NCI-H1417 (cell line): ENCODE results near the gene LRP3.
"Not testable (repeated sequence)": the region's sequence is repeated elsewhere in the genome, so short reads cannot be mapped to it uniquely, and the experiment has no call there.

Source experiments
- DNase-seq, 3 experiments: peaks; one replicate each; lab custom pipeline; 2025; lab: John Stamatoyannopoulos, UW

The LRP3 gene

DNA sequence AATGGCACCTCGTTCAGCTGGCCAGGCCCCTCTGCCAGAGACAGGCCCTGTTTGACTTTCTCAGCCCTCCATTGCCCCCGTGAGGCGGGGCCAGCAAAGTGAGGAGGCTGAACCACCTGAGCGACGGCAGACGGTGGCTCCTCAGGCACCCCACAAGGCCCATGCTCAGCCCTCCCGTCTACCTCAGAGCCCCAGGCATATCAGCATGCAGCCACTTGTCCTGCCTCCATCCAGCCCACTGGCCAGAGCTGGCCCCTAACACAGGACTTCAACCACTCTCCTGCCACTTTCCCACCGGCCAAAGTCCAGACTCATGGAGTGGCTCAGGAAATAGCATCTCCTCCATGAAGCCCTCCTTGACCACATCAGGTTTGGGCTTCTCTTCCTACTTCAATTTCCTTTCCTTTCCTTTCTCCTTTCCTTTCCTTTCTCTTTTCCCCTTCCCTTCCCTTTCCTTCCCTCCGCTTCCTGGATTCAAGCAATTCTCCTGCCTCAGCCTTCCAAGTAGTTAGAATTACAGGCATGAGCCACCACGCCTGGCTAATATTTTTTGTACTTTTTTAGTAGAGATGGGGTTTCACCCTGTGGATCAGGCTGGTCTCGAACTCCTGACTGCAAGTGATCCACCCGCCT, 22.2 kb downstream of the LRP3 start:
- no peak for DNase-seq

DNA sequence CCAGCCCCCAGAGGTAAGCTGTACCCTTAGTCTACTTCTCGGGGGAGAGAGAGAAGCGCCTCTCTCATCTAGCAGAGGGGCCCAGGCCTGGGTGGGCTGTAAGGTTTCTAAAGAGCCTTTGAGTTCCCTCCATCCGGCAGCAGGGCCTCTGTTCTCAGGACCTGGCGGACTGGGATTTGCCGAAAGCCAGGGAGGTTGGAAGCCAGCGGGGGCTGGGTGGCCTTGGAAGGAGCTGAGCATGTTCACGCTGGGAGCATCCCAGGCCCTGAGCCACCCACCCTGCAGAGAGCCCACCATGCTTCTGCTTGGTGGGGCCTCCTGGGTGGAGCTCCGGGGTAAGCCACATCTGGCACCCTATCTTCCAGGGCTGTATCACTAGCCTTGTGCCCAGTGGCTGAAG, 23.8 kb downstream of the LRP3 start:
- DNase-seq: no peak

DNA sequence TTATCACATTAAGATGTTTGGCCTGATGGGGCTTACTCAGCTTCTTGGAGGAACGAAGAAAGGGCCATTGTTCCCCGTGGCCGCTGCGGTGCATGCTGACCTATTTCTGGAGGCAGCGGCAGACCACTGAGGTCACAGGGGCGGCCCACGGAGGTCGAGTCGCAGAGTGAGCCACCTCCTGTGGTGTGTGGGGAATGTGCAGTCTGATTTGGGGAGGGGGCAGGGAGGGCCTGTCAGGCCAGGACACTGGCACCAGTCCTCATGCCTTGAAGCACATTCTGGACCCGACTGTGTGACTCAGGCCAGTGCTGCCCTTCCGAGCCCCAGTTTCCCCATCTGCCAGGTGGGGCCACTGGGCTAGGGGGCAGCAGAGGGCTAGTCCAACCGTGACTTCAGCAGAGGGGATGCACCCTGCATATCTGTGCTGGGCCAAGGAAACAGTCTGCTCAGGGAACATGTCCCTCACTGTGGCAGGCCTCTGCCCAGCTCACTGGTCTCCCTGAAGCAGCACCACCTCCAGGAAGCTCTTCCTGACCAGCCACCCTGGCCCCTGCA, 25.2 kb downstream of the LRP3 start:
- no peak for DNase-seq

DNA sequence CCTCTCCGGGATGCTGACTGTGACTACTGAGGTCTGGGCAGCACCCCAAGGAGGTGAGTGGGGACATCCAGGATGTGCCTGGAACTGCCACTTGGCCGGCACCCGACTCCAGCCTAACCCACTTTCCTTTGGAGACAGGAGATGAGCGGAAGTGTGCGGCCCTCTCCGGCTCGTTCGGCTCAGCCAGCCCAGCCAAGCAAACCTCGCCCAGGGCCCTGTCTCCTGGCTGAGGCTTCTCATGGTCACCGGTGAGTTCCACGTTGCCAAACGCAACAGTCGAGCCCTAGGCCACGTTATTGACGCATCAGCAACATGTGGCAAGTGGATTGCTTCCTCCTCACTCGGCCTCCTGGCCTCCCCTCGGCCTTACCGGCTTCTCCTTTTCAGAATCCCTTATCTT, 26.0 kb downstream of the LRP3 start:
- DNase-seq: no peak

DNA sequence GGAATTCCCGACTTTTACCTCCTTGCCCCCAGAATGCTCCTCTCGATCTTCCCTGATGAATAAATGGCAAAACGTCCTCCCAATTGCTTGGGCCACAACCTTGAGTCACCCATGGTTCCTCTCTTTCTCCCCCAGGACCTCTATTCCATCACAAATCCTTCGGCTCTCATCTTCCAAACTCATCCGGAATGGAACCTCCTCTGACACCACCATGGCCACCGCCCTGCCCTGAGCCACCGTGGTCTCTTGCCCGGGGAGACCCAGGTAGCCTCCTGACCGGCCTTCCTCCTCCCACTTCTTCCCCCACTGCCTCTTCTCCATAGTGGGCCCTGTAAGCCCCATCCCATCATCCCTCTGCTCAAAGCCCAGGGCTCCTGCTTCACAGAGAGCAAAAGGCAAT, 26.6 kb downstream of the LRP3 start:
- DNase-seq: no peak

DNA sequence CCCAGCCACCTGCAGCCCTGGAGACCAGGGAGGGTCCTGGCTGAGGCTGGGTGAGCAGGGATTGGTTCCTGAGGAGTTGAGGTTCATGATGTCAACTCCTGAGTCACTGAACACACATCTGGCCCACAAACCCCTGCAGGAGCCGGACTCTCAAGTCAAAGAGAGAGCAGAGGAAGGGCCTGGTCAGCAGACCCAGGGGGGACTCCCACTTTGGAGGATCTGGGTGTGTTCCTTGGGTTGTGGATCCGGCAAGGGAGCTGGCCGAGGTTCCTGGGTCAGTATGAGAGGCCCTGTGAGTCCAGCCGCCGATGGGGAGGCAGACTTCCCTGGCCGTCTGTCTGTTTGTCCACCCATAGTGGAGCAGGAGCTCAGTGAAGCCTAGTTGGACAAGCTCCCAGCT, 27.5 kb downstream of the LRP3 start:
- no peak for DNase-seq

DNA sequence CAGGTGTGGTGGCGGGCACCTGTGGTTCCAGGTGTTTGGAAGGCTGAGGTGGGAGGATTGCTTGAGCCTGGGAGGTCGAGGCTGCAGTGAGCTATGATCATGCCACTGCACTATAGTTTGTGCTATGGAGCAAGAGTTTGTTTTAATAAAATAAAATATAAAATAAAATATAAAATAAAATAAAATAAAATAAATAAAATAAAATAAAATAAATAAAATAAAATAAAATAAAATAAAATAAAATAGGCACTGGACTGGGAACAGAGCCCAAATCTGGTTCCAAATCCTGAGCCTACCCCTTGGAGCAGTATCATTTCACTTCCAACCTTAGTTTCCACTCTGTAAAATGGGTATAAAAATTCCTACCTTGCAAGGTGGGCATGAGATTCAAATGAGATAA, 28.1 kb downstream of the LRP3 start:
- DNase-seq: not testable (repeated sequence)

DNA sequence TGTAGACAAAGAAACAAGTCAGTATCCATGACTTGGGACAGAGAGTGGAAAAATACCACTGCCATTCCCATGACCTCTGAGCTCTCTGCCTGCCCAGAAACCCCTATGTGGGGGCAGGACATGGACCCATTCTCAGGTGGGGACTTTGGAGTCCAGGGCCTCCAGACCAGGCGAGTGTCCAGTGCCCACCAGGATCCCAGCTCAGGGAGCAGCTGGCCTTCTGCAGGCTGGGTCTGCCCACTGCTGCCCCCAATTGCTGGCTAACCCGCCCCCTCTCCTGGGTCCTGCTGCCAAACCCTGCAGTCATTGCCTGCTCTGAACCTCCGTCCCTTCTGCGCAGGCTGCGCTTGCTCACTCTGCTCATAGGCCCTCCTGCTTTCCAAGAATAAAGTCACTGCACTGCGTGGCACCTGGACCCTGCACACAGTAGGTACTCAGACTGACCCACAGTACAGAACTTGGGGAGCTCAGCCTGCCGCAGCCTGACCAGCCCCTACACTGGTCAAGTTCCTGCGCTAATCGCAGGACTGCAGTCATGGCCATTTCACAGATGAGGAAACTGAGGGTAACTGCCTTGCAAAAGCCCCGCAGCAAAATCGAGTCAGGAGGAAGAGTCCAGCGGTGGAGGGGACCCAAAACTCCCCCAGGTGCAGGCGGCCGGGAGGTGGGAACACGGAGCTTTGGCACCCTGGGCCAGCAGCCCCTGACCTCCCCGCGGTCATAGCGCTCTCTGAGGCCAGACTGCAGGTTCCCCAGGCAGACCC, 30.7 kb downstream of the LRP3 start:
- no peak for DNase-seq

DNA sequence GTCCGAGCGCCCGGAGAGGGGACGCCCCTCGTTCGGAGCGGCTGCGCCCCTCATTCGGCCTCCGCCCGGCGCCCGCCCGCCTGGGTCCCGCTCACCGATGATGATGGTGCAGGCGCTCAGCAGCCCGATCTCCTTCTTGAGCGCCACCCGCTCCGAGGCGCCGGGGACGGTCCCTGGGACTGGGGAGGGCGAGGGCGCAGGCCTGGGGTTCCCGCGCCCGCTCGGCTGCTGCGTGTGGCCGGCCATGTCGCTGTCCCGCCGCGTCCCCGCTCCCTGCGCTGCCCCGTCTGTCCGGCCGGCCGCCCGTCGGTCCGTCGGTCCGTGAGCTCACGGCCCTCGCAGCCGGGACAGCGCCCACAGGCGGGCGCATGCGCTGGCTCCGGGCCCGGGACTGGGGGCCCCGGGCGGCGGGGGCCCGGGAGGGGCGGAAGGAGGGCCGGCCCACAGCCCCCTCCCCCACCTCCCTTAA, 31.4 kb downstream of the LRP3 start, which contains the start of gene SLC7A10:
Gene SLC7A10, minus strand, starts transcription at position 393 of the 469 bp plus-strand sequence. Its CDS starts 147 bp downstream, at position 246.
- no peak for DNase-seq

DNA sequence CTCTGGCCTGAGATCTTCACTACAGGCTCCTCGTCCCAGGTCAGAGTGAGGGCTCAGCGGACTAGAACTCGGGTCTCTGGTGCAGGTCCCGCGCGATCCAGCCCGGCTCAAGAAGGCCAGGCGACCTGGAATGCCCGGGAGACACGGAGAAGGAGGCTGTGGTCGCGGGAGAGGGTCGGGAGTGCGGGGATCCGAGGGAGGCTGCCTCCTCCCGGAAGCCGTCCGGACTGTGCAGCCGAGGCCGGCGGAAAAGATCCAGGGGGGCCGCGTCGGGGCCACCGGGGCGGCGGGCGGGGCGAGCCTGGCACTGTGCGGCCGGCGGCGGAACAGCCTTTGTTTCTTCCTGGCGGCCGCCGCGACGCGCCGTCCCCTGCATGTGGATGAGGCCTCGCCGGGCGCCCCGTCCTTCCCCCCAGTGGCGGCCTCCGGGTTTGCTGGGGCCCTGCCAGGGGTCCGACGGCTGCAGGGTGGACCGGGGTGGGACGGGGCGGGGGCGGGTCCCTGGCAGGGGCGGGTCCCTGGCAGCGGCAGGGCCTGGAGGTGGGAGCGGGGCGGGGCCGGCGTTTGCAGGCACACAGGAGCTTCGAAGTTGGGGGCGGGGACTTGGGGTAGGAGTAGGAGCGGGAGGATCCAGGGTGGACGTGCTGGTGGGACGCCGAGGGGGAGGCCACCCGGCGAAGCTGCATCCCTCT, 32.6 kb downstream of the LRP3 start:
- no peak for DNase-seq

DNA sequence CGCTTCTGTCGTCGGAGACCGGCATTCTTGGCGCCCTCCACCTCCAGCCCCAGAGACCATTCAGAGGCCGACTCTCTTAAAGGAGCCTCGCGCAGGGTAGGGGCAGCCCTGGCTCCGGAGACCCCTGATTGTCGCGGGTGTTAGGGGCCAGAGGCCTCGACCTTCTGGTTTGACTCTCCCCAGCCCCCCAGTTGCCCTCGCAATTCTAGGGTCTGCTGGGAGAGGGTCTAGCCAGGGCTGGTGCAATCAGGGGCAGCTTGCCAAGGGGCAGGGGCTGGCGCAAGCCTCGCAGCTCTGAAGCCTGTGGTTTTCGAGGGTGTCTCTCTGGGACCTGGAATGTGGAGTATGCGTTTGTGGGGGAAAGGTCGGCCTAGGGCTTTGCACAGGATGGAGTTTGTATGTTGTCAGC, 33.1 kb downstream of the LRP3 start:
- DNase-seq: no peak

DNA sequence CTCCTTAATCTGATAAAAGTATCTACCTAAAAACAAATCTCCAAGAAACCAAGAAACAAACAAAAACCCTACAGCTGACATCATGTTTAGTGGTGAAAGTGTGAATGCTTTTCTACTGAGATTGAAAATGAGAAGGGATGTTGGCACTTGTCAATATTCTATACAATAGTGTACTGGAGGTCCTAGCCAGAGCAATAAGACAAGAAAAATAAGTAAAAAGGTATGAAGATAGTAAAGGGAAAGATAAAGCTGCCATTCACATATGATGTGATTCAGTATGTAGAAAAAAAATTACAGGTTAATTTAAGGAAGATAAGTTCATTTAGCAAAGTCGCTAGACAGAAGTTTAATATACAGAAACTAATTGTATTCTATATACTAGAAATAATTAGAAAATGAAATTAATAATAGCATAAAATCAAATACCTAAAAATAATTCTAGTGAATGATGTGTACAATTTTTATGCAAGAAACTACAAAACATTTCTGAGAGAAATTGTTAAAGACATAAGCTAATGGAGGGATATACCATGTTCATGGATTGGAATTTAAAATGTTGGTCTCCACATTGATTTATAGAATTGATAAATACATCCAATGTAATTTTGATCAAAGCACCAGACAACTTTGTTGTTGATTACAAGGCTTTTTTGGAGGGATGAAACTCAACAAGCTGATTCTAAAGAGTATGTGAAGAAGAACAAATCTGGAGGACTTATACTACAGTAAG, 33.9 kb downstream of the LRP3 start:
- DNase-seq: no peak

DNA sequence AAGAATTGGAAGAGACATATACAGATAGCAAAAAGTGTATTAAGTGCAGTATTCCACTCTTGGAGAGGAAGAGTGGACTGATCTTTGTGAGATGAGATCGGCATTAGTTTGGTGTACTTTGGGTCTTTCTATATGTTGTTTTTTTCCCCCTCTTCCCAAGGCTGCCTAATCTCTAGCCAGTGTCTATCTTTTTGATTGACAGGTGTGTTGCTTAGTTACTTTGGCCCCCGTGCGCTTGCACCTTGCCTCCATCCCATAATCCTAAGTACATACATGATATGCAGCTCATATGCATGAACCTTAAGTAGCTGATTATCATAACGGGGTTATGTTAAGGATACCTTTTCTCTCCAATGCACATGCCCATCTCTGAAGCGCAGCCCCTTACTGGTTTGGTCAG, 35.8 kb downstream of the LRP3 start:
- no peak for DNase-seq

DNA sequence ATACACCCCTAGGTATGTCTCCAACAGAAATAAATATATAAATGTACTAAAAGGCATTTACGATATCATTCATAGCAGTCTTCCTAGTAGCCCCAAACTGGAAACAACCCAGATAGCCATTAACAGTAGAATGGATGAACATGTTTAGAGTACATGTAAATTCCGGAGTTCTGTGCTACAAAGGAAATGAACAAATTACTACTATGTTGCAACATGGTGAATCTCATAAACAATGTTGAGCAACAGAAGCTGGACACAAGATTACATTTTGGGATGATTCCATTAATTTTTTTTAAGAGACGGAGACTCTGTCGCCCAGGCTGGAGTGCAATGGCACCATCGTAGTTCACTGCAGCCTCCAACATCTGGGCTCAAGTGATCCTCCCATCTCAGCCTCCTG, 37.4 kb downstream of the LRP3 start:
- no peak for DNase-seq

DNA sequence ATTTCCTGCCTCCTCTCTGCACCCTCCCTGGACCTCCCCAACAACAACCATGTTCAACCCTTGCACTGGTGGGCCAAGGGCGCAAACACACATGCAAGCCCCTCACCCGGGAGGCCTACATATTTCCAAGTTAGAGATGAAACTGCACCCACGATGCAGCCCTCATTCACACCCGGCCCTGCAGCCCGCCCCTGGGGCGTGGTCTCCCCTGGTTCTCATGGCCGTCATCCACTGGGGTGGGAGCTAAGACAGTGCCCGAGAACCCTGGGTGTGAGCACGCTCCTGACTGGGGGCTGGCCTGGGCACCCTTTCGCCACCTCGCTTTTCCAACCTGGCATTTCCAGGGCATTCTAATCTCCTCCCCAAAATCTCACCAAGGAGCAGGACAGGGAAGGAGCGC, 38.5 kb downstream of the LRP3 start:
- DNase-seq: no peak

DNA sequence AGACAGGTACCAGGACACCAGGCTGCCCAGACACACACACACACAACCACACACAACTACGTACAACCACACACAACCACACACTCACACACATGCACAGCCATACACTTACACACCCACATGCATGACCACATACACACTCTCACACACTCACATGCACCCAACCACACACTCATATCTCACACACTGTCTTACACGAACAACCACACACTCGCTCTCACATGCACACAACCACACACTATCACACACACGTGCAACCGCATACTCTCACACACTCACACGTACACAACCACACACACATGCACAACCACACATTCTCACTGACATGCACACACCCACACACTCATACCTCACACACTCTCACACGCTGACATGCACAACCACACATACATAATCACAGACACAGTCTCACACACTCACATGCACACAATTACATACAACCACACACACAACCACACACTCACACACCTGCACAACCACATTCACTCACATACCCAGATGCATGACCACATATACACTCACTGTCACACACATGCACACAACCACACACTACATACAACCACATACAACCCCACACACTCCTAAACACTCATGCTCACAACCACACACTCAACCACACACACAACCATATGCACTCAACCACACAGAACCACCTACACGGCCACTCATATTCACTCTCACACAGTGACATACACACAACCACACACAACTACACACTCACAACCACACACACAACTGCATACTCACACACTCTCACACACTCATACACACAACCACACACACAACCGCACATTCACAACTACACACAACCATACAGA, 39.1 kb downstream of the LRP3 start:
- DNase-seq: no peak

DNA sequence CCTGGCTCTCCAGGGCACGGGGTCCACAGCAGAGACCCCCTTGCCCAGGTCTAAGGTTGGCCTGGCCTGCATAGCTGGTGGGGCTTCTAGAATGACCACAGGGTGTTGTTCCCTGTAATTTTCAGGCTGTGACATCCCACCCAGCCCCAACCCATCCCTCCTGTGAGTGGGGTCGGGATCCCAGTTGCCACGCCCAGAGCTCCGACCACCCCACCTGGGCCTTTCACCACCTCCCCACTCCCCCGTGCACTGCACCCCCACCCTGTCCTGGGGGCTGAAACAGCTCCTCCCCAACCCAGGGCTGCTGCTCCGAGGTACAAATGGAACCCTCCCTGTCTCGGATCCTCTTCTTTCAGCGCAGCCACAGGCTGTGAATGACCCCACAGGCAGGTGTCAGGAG, 40.0 kb downstream of the LRP3 start:
- no peak for DNase-seq

DNA sequence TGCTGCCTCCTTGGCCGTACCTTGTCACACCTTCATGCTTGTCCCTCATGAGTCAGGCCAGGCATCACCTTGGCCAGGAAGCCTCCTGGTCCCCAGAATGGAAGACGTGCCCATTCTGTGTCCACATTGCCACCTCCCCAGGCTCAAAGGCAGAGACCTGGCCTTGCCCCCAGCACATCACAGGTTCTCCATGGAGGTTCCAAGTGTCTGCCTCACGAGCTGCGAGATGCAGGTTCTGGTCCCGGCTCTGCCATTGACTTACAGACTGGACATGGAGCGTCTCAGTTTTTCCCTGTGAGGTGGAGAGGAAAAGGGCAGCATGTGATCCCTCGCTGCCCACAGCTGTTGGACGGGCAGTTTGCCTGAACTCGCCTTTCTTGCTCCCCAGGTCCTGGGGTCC, 40.6 kb downstream of the LRP3 start:
- DNase-seq: no peak

DNA sequence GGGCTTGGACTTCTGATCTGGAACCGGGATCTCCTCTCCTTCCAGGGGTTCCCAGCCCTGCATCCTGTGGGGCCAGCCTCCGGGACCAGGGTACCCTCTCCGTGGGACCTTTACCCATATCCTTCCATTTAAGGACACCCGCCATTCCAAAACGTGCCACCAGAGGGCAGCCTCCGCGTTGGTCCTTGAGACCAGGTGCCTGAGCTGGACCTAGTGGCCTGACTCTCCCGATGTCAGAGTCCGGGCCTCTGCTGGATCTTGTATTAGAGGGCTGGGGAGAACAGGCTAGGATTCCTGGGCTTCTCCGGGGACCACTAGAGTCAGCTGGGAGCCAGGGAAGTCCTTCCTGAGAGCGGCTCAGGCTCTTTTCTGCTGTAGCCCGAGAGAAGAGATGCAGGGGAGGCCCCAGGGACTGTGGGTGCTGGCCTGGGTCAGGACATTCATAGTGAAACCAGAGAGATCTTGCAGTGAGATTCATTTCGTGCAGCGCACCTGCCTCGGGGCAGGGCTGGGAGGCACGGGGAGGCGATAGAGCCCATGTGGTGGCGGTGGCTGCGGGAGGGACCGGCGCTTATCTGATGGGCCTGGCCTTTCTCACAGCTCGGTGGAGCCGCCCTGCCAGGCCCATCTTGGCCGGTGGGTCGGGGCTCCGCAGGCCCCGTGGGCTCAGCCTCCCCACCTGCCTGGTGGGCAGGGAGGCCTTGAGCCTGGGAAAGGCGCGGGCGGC, 41.3 kb downstream of the LRP3 start:
- peak; percentile 55 to 75 (median 75) for DNase-seq

DNA sequence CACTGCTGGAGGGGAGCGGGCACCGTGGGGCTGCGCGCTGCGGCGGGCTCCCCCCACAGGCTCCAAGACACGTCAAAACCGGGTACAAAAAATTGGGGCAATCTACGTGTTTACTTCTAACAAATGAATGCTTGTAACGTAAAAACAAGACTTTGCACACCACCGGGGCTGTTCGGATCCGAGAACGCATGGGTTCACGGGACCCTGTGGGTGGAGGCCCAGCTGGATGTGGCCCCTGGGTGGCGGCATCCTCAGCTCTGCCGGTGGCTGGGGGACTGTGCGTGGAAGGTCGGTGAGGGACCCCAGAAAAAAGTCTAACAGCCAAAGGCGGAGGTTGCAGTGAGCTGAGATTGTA, 41.8 kb downstream of the LRP3 start:
- no peak for DNase-seq
